Mesenteric fat pad (tissue), 1 donor: ENCODE measurements around the gene SIGLEC10. TPM values are rescaled to one million over a fixed set of nuclear protein-coding genes. Genes with fewer than 3 reads are reported as not detected.
A peak's percentile ranks its signal among the peaks of the same experiment; 100 is the strongest.
"Not testable (repeated sequence)": the region's sequence is repeated elsewhere in the genome, so short reads cannot be mapped to it uniquely, and the experiment has no call there.

ENCODE experiments used
- DNase-seq: peaks from one replicate; pipeline ENCODE4 v3.0.0-alpha.2; 2020; ENCODE audit warnings: low spot score
- total RNA-seq: library from RNA; stranded (reverse); fragmentation: NEBNext Ultra II Directional; extraction: Animal tissue kit (Norgen Biotek cat#: 25700); gene quantifications from one replicate; pipeline ENCODE4 v1.2.1, GENCODE V29; 2021
- donor health status: DM: yes; HTN: yes; CAD: no.

The SIGLEC10 gene
- total RNA-seq, 1 donor from 2014 or later = 5.2 TPM

GRCh38 chr19:51397453-51397852, 20.0 kb downstream of the SIGLEC10 start:
- DNase-seq = not testable (repeated sequence)

GRCh38 chr19:51396175-51396574, 21.3 kb downstream of the SIGLEC10 start:
- DNase-seq = no peak

GRCh38 chr19:51394050-51394836, 23.2 kb downstream of the SIGLEC10 start:
- peak; percentile 93 for DNase-seq

GRCh38 chr19:51392701-51393100, 24.7 kb downstream of the SIGLEC10 start:
- no peak for DNase-seq

GRCh38 chr19:51391073-51391611, 26.3 kb downstream of the SIGLEC10 start:
- no peak for DNase-seq

- no peak for DNase-seq
These were observed 28.3 kb downstream of the SIGLEC10 start for GRCh38 chr19:51389143-51389542.

GRCh38 chr19:51387924-51388389, 29.5 kb downstream of the SIGLEC10 start, which contains the start of gene LIM2:
TSS of gene LIM2 (minus strand) at chr19:51387974. CDS start at chr19:51387443, 531 bp downstream.
- DNase-seq = no peak

- no peak for DNase-seq
These were observed 30.4 kb downstream of the SIGLEC10 start for GRCh38 chr19:51386882-51387520.

- no peak for DNase-seq
These were observed 35.4 kb downstream of the SIGLEC10 start for GRCh38 chr19:51382004-51382403.

GRCh38 chr19:51380379-51380778, 37.1 kb downstream of the SIGLEC10 start:
- no peak for DNase-seq

GRCh38 chr19:51377422-51377821, 40.0 kb downstream of the SIGLEC10 start:
- no peak for DNase-seq

- DNase-seq = no peak
These were observed 41.8 kb downstream of the SIGLEC10 start for GRCh38 chr19:51375504-51376221.

- DNase-seq = no peak
These were observed 44.6 kb downstream of the SIGLEC10 start, which contains the start of gene NKG7 for GRCh38 chr19:51372649-51373504. TSS of gene NKG7 (minus strand) at chr19:51372654. CDS start at chr19:51372535, 119 bp downstream.

- no peak for DNase-seq
These were observed 45.3 kb downstream of the SIGLEC10 start for GRCh38 chr19:51372021-51372648.

GRCh38 chr19:51371186-51371690, 46.2 kb downstream of the SIGLEC10 start:
- DNase-seq = no peak

- DNase-seq = no peak
These were observed 47.2 kb downstream of the SIGLEC10 start for GRCh38 chr19:51370230-51370629.

GRCh38 chr19:51368366-51369282, 48.8 kb downstream of the SIGLEC10 start, which contains the start of gene CLDND2:
TSS of gene CLDND2 (minus strand) at chr19:51369003. CDS start at chr19:51368577, 426 bp downstream.
- no peak for DNase-seq

GRCh38 chr19:51367565-51368365, 49.7 kb downstream of the SIGLEC10 start:
- DNase-seq = peak; percentile 100
